CD14-positive monocyte (primary cell): ENCODE measurements around the gene DUSP12. TPM values are rescaled to one million over a fixed set of nuclear protein-coding genes. Genes with fewer than 3 reads are reported as not detected.

ENCODE experiments used
- DNase-seq, 3 donors: peaks; one replicate each; pipeline ENCODE4 v3.0.0-alpha.2; 2011 to 2022
- H2AFZ ChIP-seq: 2 replicates; pipeline ENCODE4 v1.6.0; 2012; ENCODE audit warnings: mild to moderate bottlenecking, low read depth, low read length, inconsistent platforms; ENCODE audit not compliant: insufficient read depth, poor library complexity, severe bottlenecking
- H3K27ac ChIP-seq, 2 donors: 1 replicate in 1 of 2; 2 replicates in 1 of 2; pipeline ENCODE4 v1.5.1; 2012 to 2013; ENCODE audit warnings: low read length in 2 of 2, control low read depth in 1 of 2, inconsistent platforms in 1 of 2, low read depth in 1 of 2, mild to moderate bottlenecking in 1 of 2
- H3K27me3 ChIP-seq, 2 donors: one replicate each; pipeline versions ENCODE4 v1.6.0 to v1.6.1; 2011 to 2013; ENCODE audit warnings: low read length in 2 of 2; ENCODE audit not compliant: control insufficient read depth in 2 of 2, insufficient read depth in 2 of 2
- H3K36me3 ChIP-seq, 2 donors: replicated peaks in 1 of 2; 1 replicate in 1 of 2; 2 replicates in 1 of 2; pipeline versions ENCODE4 v1.5.1 to v1.6.1; 2012 to 2013; ENCODE audit warnings: low read length in 2 of 2, control low read depth in 1 of 2, inconsistent platforms in 1 of 2, mild to moderate bottlenecking in 1 of 2; ENCODE audit not compliant: insufficient read depth in 2 of 2, control insufficient read depth in 1 of 2
- H3K4me1 ChIP-seq, 2 donors: 1 replicate in 1 of 2; 2 replicates in 1 of 2; pipeline versions ENCODE4 v1.5.1 to v1.6.1; 2012 to 2013; ENCODE audit warnings: low read length in 2 of 2, control low read depth in 1 of 2, inconsistent platforms in 1 of 2, mild to moderate bottlenecking in 1 of 2, moderate library complexity in 1 of 2; ENCODE audit not compliant: insufficient read depth in 2 of 2, control insufficient read depth in 1 of 2
- H3K4me2 ChIP-seq: replicated peaks from 2 replicates; pipeline ENCODE3; 2012; ENCODE audit warnings: low read length, moderate library complexity, mild to moderate bottlenecking; ENCODE audit not compliant: poor library complexity, severe bottlenecking; ENCODE audit errors: extremely low read depth
- H3K4me3 ChIP-seq, 3 experiments: fragments of 200-600 bp in 1 of 3; sonication (generic) in 1 of 3; replicated peaks in 1 of 3; 1 replicate in 2 of 3; 2 replicates in 1 of 3; pipeline ENCODE4 v1.5.1; 2011 to 2013; ENCODE audit warnings: low read length in 3 of 3, mild to moderate bottlenecking in 3 of 3, control low read depth in 2 of 3, low read depth in 2 of 3, inconsistent platforms in 1 of 3, moderate library complexity in 1 of 3
- H3K79me2 ChIP-seq: 2 replicates; pipeline ENCODE4 v1.6.0; 2012; ENCODE audit warnings: mild to moderate bottlenecking, control low read depth, inconsistent platforms, low read length, moderate library complexity; ENCODE audit not compliant: insufficient read depth
- H3K9ac ChIP-seq: 2 replicates; pipeline ENCODE4 v1.6.0; 2017; ENCODE audit warnings: low read length, mild to moderate bottlenecking; ENCODE audit not compliant: insufficient read depth, poor library complexity, severe bottlenecking
- H3K9me3 ChIP-seq, 2 donors: replicated peaks in 1 of 2; 1 replicate in 1 of 2; 2 replicates in 1 of 2; pipeline versions ENCODE4 v1.5.1 to v1.6.1; 2012 to 2013; ENCODE audit warnings: low read length in 2 of 2, control low read depth in 1 of 2; ENCODE audit not compliant: control insufficient read depth in 1 of 2, insufficient read depth in 1 of 2
- H4K20me1 ChIP-seq: 2 replicates; pipeline ENCODE4 v1.6.0; 2012; ENCODE audit warnings: mild to moderate bottlenecking, low read length, control low read depth, moderate library complexity; ENCODE audit not compliant: insufficient read depth
- H3K27ac Mint-ChIP-seq, 7 donors: one replicate each; pipeline ENCODE4 v1.8.0; 2020; ENCODE audit warnings: mild to moderate bottlenecking in 7 of 7, mixed read lengths in 7 of 7, moderate library complexity in 6 of 7, inconsistent platforms in 2 of 7
- H3K27me3 Mint-ChIP-seq, 3 donors: one replicate each; pipeline ENCODE4 v1.8.0; 2021 to 2022; ENCODE audit warnings: low read depth in 3 of 3, mild to moderate bottlenecking in 3 of 3, mixed read lengths in 3 of 3, moderate library complexity in 3 of 3, inconsistent platforms in 1 of 3
- H3K36me3 Mint-ChIP-seq, 2 donors: one replicate each; pipeline ENCODE4 v1.8.0; 2020; ENCODE audit warnings: mixed read lengths in 2 of 2, inconsistent platforms in 1 of 2, mild to moderate bottlenecking in 1 of 2
- H3K4me1 Mint-ChIP-seq: one replicate; pipeline ENCODE4 v1.8.0; 2020; ENCODE audit warnings: mild to moderate bottlenecking, mixed read lengths
- H3K4me3 Mint-ChIP-seq, 2 donors: one replicate each; pipeline ENCODE4 v1.8.0; 2020; ENCODE audit warnings: mild to moderate bottlenecking in 2 of 2, mixed read lengths in 2 of 2, moderate library complexity in 1 of 2
- H3K9me3 Mint-ChIP-seq, 7 donors: one replicate each; pipeline ENCODE4 v1.8.0; 2020 to 2022; ENCODE audit warnings: mixed read lengths in 7 of 7, mild to moderate bottlenecking in 6 of 7, moderate library complexity in 6 of 7, inconsistent platforms in 2 of 7
- CTCF ChIP-seq: fragments of 200-600 bp; IDR thresholded peaks from one replicate; pipeline ENCODE4 v1.8.0; 2022; ENCODE audit warnings: antibody characterized with exemption, mild to moderate bottlenecking
- WGBS: methylation state at CpG from one replicate; pipeline ENCODE4 v1.1.5; 2013; ENCODE audit warnings: missing lambda C conversion rate; ENCODE audit not compliant: insufficient coverage; 5-methylcytosine and 5-hydroxymethylcytosine counted together
- intact Hi-C, 2 donors: fragments of 100-400 bp; cut with micrococcal nuclease; formaldehyde crosslinking; loops; one replicate each; pipeline versions ENCODE4 v1.15.0 to v1.15.1; 2023
- polyA plus RNA-seq, 3 donors: library from polyadenylated mRNA; depleted of rRNA in 1 of 3; unstranded in 2 of 3; stranded (reverse) in 1 of 3; fragments of 300-500 nt in 2 of 3; fragments of >200 nt in 1 of 3; fragmentation: Illumina TruSeq in 2 of 3; gene quantifications; 1 replicate in 2 of 3; 2 replicates in 1 of 3; pipeline ENCODE4 v1.2.3, GENCODE V29; 2012 to 2021

The DUSP12 gene
- polyA plus RNA-seq, 3 donors, result 19.0 to 32.0 (median 30.5) TPM

- Mint-ChIP-seq H3K9me3 (peaks cover 0 to 3% (median 0%) of the 10 kb centered on the region in 7 donors), H3K27me3 (peaks cover 14 to 35% (median 22%) of the 10 kb centered on the region in 3 donors), H3K4me3 (no peak overlapping the region), H3K27ac (no peak overlapping the region), H3K4me1 (peaks cover 45% of the 10 kb centered on the region), H3K36me3 (peaks cover 0 to 2% of the 10 kb centered on the region in 2 donors)
- Histone ChIP-seq H3K27ac (no peak overlapping the region), H3K36me3 (no peaks in the 10 kb centered on the region), H4K20me1 (no peaks in the 10 kb centered on the region), H2AFZ (no peak overlapping the region), H3K27me3 (peaks cover 0 to 5% of the 10 kb centered on the region in 2 donors), H3K79me2 (no peaks in the 10 kb centered on the region), H3K4me2 (no peak overlapping the region), H3K4me1 (peaks cover 36 to 43% of the 10 kb centered on the region in 2 donors), H3K9ac (no peak overlapping the region), H3K9me3 (no peaks in the 10 kb centered on the region), H3K4me3 (no peak overlapping the region)
- no peak for TF ChIP-seq CTCF
- intact Hi-C loops, result loop anchor here in 1 of 2 donors (5.0 kb wide), 1 partner anchor 256 kb away; no protein-coding TSS in a partner anchor
- DNase-seq, result no peak
- 91% methylated on average over 5 of the region's 9 CpGs for WGBS
These were observed 6.4 kb upstream of the DUSP12 start for GRCh38 chr1:161743231-161743630.

GRCh38 chr1:161747801-161748200, 1.8 kb upstream of the DUSP12 start:
- Histone ChIP-seq H3K9me3 (no peaks in the 10 kb centered on the region), H3K36me3 (peaks cover 14 to 18% of the 10 kb centered on the region in 2 donors), H3K4me3 (no peak overlapping the region), H3K27me3 (peaks cover 0 to 5% of the 10 kb centered on the region in 2 donors), H3K79me2 (peaks cover 30% of the 10 kb centered on the region), H2AFZ (no peak overlapping the region), H3K4me1 (peaks cover 20 to 30% of the 10 kb centered on the region in 2 donors), H4K20me1 (peaks cover 7% of the 10 kb centered on the region), H3K9ac (no peak overlapping the region), H3K4me2 (no peak overlapping the region), H3K27ac (no peak overlapping the region)
- no peak for DNase-seq
- intact Hi-C loops, result no loop called here
- Mint-ChIP-seq H3K36me3 (peaks cover 11 to 16% of the 10 kb centered on the region in 2 donors), H3K27ac (no peak overlapping the region), H3K9me3 (peaks cover 0 to 1% (median 0%) of the 10 kb centered on the region in 7 donors), H3K4me3 (no peak overlapping the region), H3K27me3 (peaks cover 17 to 29% (median 18%) of the 10 kb centered on the region in 3 donors), H3K4me1 (peaks cover 28% of the 10 kb centered on the region)
- WGBS, result no CpG with 5 or more reads among the region's 6 CpGs
- TF ChIP-seq CTCF, result no peak
